RWPE1 (cell line): Measurements from ENCODE around the gene ID1.

Experiments used
- CTCF ChIA-PET: fragments of 350-600 bp; sonication (Branson Sonifier 250); formaldehyde crosslinking; extraction: SDS; loops from one replicate; lab custom pipeline; 2021; lab: Yijun Ruan, JAX
- POLR2A ChIA-PET: fragments of 400-600 bp; formaldehyde crosslinking; extraction: SDS; loops from one replicate; lab custom pipeline; 2020; ENCODE audit warnings: antibody characterized with exemption; ENCODE audit not compliant: low non-redundant PET; lab: Yijun Ruan, JAX
- DNase-seq: peaks from one replicate; pipeline ENCODE4 v3.0.0; 2012; ENCODE audit warnings: low spot score
- H3K27ac ChIP-seq: fragments of 450-650 bp; 2 replicates; pipeline ENCODE4 v1.5.1; 2017
- TF ChIP-seq, protein P1 (sequence below): fragments of 450-650 bp; conservative IDR thresholded peaks from 2 replicates; pipeline ENCODE4 v1.5.1; 2017; ENCODE audit warnings: low read depth, mild to moderate bottlenecking

ID1 gene

DNA sequence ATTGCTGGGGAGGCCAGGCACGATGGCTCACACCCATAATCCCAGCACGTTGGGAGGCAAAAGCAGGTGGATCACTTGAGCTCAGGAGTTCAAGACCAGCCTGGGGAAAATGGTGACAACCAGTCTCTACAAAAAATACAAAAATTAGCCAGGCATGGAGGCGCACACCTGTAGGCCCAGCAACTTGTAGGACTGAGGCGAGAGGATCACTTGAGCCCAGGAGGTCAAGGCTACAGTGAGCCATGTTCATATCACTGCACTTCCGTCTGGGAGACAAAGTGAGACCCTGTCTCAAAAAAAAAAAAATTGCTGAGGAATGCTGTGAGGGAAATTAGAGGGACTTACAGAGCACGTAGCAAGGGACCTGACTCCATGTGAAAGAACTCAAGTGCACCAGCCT is 40.8 kb upstream of the ID1 start:
- peak overlapping the region; percentile 93 for H3K27ac ChIP-seq
- ChIA-PET CTCF (interaction anchor here (20.6 kb wide), 1 partner anchor 46 kb away, joined by 656 read pairs; no protein-coding TSS in a partner anchor), POLR2A (interaction anchor here (0.7 to 4.7 kb wide), 2 partner anchors 42 to 49 kb away, joined by 4 to 46 read pairs; partner anchors contain the start of gene ID1)
- no peak for DNase-seq
- TF ChIP-seq, protein P1, sequence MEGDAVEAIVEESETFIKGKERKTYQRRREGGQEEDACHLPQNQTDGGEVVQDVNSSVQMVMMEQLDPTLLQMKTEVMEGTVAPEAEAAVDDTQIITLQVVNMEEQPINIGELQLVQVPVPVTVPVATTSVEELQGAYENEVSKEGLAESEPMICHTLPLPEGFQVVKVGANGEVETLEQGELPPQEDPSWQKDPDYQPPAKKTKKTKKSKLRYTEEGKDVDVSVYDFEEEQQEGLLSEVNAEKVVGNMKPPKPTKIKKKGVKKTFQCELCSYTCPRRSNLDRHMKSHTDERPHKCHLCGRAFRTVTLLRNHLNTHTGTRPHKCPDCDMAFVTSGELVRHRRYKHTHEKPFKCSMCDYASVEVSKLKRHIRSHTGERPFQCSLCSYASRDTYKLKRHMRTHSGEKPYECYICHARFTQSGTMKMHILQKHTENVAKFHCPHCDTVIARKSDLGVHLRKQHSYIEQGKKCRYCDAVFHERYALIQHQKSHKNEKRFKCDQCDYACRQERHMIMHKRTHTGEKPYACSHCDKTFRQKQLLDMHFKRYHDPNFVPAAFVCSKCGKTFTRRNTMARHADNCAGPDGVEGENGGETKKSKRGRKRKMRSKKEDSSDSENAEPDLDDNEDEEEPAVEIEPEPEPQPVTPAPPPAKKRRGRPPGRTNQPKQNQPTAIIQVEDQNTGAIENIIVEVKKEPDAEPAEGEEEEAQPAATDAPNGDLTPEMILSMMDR = no peak

DNA sequence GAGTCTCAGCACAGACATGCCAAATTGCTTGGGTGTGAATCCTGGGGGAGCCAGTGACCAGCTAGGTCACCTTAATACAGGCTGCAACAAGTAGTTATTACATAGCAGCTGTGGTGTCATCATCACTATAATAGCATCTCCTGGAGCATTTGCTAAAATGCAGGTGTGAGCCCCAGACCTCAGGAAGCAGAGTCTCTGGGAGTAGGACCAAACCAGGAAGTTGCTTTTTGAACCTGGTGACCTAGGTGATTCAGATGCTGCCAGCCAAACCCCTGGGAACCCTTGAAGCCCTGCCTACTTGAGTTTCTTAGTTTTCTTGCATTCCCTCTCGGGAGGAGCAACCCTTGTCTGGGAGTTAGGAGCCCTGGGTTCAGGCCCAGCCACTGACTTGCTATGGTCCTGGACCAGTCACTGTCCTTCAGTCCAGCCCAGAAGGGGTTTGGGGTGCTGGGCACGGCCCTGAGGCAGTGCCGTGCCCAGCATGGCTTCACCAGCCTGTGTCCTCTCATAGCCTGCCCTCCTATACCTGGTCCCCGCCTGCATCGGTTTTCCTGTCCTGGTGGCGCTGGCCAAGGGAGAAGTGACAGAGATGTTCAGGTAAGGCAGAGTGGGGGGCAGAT is 39.3 kb upstream of the ID1 start:
- POLR2A ChIA-PET = interaction anchor here (0.7 to 3.0 kb wide), 7 partner anchors 28 to 46 kb away, joined by 3 to 31 read pairs (median 5); partner anchors contain the start of gene ID1
- H3K27ac ChIP-seq = peak overlapping the region; percentile 93
- CTCF ChIA-PET = interaction anchor here (0.5 to 20.6 kb wide), 6 partner anchors 9 to 158 kb away, joined by 3 to 656 read pairs (median 8); partner anchors contain the start of gene ID1
- peak; percentile 97 for DNase-seq
- TF ChIP-seq, protein P1 = no peak

DNA sequence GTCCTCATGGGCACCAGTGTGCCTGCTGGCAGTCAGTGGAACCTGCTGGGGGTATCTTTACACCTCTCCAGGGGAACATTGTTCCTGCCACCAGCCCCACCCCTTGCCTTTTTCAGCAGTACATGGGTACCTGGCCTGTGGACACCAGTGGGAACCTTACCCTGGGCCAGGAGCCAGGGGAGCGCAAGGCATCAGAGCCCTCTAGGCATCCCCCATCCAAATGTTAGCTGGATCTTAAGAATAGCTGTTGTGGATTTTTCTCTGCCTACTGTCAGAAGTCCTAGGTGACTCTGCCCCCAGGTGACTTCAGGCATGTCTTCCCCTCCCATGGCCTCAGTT is 38.8 kb upstream of the ID1 start:
- ChIA-PET POLR2A (interaction anchor here (0.8 to 3.0 kb wide), 6 partner anchors 27 to 46 kb away, joined by 3 to 33 read pairs (median 9); partner anchors contain the start of gene ID1), CTCF (interaction anchor here (0.8 to 20.6 kb wide), 5 partner anchors 9 to 157 kb away, joined by 3 to 656 read pairs (median 14); partner anchors contain the start of gene ID1)
- H3K27ac ChIP-seq = peak overlapping the region; percentile 93
- TF ChIP-seq, protein P1 = no peak
- DNase-seq = no peak

DNA sequence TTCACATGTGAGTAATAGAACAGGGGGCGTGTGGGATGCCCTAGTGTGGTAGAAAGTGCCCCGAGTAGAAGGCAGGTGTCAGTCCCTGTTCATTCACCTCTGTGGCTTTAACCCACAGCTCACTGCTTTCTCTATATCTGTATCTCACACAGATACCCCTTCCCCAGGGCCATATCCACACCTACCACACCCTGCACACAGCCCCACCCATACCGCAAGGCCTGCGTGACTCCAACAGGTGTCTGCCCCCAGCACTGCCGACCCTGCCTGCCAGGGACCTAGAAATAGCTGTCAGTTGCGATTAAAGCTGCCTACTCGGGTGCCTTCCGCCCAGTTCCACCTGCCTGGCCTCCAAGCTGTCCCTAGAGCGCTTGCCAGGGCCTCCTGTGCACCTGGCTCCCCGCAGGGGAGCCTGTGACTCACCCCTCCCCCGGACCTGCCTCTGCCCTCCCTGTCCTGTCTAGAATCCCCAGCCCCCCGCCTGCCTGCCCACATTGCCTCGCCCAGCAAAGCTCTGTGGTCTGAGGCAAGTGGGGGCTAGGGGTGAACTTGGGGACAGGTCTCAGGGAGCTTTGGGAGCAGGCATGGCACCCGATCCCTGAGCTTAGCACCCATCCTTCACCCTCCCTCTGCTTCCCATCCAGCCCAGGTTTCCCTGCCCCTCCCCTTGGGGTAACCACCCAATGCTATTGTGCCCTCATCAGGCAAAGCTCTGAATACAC is 38.3 kb upstream of the ID1 start:
- TF ChIP-seq, protein P1 = no peak
- ChIA-PET CTCF (interaction anchor here (0.5 to 20.6 kb wide), 7 partner anchors 10 to 254 kb away, joined by 3 to 656 read pairs (median 6); partner anchors contain the start of gene ID1), POLR2A (interaction anchor here (0.6 to 3.0 kb wide), 9 partner anchors 11 to 45 kb away, joined by 3 to 33 read pairs (median 5); partner anchors contain the start of gene ID1)
- peak; percentile 80 for DNase-seq
- peak overlapping the region; percentile 93 for H3K27ac ChIP-seq

DNA sequence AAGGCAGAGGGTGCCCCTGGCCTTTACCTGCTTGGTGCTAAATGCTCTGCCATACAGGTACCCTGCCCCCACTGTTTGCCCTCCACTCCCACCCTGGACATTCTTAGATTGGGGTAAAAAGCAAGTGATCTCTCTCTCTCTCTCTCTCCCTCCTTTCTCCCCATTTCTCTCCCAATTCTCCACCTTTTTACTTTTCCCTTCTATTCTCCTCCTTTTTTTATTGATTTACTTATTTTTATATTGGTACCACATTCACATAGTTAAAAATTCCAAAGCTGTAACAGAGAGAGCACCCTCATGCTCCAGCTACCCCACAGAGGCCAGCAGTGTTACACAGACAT is 37.7 kb upstream of the ID1 start:
- ChIA-PET CTCF (interaction anchor here (0.5 to 20.6 kb wide), 7 partner anchors 7 to 254 kb away, joined by 3 to 656 read pairs (median 14); partner anchors contain the start of gene ID1), POLR2A (interaction anchor here (0.6 to 3.0 kb wide), 8 partner anchors 12 to 45 kb away, joined by 3 to 33 read pairs (median 5); partner anchors contain the start of gene ID1)
- peak overlapping the region; percentile 93 for H3K27ac ChIP-seq
- TF ChIP-seq, protein P1 = no peak
- no peak for DNase-seq
